ENCODE measurements around the gene DLK1.

Gene DLK1

DNA sequence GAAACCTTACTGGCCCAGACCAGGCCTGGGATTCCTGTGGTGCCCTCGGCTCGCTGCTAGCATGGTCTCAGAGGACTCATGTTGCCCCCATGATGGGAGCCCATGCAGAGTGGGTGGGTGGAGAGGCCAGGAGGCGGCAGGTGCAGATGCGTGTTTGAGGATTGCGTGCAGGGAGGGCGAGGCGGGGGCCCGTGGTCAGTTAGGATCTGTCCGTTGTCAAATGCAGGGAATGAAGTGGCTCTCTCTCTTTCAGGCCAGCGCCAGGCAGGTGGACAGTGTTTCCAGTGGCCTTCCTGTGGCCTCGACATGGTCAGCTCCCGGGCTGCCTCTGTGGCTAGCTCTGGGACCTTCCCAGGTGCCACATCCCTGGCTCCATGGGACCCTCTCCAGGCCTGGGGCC lies 39.3 kb upstream of the DLK1 start:
- H3K4me3 ChIP-seq (ENCODE audit: low read depth, low read length): no peak overlapping the region
- TF ChIP-seq, protein P1, sequence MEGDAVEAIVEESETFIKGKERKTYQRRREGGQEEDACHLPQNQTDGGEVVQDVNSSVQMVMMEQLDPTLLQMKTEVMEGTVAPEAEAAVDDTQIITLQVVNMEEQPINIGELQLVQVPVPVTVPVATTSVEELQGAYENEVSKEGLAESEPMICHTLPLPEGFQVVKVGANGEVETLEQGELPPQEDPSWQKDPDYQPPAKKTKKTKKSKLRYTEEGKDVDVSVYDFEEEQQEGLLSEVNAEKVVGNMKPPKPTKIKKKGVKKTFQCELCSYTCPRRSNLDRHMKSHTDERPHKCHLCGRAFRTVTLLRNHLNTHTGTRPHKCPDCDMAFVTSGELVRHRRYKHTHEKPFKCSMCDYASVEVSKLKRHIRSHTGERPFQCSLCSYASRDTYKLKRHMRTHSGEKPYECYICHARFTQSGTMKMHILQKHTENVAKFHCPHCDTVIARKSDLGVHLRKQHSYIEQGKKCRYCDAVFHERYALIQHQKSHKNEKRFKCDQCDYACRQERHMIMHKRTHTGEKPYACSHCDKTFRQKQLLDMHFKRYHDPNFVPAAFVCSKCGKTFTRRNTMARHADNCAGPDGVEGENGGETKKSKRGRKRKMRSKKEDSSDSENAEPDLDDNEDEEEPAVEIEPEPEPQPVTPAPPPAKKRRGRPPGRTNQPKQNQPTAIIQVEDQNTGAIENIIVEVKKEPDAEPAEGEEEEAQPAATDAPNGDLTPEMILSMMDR (IDR thresholded peaks at IDR 0.05; ENCODE audit: insufficient read depth, low read depth, low read length, missing control alignments): no peak
- no peak for DNase-seq (ENCODE audit: low read depth)

DNA sequence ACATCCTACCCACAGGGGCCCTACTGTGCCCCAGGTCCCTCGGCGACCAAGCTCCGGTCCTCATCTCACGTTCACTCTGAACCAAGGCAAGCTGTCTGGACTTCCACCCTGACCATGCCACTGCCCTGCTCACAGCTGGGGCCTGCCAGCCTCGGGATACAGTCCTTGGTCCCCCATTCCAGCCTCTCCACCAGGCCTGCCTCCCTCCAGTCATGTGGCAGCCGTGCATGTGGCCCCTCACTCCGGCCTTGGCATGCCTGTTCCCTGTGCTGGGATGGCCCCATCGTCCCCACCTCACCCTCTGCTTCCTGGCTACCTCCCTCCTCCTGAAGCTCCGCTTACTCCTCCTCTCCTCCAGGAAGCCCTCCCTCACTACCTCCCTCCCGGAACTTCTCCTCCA lies 38.6 kb upstream of the DLK1 start:
- H3K4me3 ChIP-seq (ENCODE audit: low read depth, low read length): no peak overlapping the region
- no peak for DNase-seq (ENCODE audit: low read depth)
- TF ChIP-seq, protein P1 (IDR thresholded peaks at IDR 0.05; ENCODE audit: insufficient read depth, low read depth, low read length, missing control alignments): no peak

DNA sequence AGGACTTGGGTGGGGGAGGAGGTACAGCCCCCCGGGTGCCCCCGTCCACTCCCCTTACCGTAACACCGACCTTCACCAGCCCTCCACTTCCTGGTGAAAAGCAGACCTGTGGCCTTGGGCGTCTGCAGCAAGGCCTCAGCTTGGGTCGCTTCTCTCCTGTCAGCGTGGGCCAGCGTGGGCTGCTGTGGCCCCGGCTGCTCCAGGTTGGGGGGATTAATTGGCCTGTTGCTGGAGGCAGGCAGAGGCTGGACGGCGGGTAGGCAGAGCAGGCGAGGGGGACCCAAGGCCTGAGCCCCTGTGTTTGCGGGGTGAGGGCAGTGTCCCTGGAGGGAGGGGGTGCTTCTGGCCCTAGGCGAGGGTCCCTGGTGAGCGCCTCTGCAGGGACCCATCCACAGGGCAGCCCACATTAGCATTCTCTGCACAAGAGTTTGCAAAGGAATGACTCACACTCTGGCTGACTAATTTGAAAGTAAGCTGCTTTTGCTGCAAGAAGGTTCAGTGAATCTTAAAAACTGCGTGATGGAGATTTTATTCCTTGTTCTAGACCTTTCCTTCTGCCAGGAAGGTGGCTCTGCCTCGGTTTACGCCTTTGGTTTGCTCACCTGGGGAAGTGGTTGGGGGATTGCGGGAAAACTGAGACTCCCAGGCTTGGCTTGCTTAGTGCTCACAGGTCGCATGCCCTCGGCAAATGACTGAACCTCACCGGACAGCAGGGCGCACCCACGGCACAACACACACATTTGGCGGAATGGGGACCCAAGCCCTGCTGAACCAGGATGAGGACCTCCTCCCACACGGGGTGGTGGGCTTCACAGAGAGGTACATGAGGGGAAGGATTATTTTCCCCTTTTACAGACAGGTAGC lies 37.9 kb upstream of the DLK1 start:
- TF ChIP-seq, protein P1 (IDR thresholded peaks at IDR 0.05; ENCODE audit: insufficient read depth, low read depth, low read length, missing control alignments): no peak
- H3K4me3 ChIP-seq (ENCODE audit: low read depth, low read length): no peak overlapping the region
- no peak for DNase-seq (ENCODE audit: low read depth)

DNA sequence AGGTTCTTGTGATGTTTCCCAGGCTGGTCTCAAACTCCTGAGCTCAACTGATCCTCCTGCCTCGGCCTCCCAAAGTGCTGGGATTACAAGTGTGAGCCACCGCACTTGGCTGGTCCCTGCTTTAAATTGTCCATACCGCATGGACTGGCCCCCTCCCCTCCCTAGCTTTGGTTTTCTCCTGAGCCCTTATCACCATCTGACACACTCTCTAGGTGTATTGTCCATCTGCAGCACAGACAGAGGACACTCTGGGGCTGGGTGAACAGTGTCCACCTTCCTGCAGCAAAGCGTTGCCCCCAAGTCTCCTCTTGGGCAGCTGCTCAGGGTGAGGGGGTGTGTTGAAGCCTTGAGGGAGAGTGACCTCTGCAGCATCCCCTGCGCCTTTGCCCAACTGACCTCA lies 36.0 kb upstream of the DLK1 start:
- H3K4me3 ChIP-seq (ENCODE audit: low read depth, low read length): no peak overlapping the region
- DNase-seq (ENCODE audit: low read depth): no peak
- TF ChIP-seq, protein P1 (IDR thresholded peaks at IDR 0.05; ENCODE audit: insufficient read depth, low read depth, low read length, missing control alignments): no peak

DNA sequence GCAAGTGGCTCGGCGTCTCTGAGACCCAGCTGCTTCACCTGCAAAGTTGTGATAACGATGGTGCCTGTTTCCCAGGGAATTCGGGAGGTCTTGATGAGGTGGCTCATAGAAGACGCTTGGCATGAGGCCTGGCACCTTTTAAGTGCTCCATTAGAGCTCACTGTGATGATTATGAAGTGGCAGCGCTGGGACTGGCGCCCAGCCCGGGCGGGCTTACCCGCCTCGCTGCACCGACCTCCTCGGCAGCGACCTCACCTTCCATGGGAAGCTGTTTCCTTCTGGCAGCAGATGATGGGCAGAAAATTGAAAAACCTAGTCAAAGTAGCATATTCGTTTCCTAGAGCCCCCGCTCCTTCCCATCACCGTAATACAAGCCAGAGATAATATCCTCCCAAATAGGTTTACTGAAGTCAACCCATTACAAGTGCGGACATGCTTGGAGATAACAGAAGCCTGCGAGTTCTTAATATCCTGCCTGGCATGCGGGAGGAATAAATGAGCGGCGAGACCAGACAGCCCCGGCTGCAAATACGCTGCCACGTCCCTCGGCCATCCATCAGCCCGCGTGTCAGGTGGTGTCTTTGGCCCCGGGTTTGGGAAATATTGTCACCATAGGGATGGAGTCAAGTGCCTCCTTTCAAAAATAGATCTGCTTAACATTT lies 35.2 kb upstream of the DLK1 start:
- H3K4me3 ChIP-seq (ENCODE audit: low read depth, low read length): no peak overlapping the region
- no peak for DNase-seq (ENCODE audit: low read depth)
- TF ChIP-seq, protein P1 (IDR thresholded peaks at IDR 0.05; ENCODE audit: insufficient read depth, low read depth, low read length, missing control alignments): no peak

DNA sequence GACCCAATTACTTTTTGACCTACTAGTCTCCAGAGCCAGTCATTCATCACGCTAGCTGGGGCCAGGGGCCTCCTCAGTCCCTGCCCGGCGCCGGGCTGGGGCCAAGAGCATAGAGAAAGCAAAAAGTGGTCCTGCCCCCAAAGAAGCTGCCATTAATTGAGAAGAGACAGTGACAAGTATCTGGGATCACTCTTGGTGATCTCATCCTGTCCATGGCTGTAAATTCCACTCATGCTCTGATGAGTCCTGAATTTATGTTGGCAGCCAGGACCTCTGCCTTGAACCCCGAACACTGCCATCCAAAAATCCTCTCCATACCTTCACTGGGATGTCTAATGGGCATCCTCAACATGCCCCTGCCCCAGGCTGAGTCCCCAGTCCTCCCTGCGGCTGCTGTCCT lies 34.4 kb upstream of the DLK1 start:
- H3K4me3 ChIP-seq (ENCODE audit: low read depth, low read length): no peak overlapping the region
- no peak for DNase-seq (ENCODE audit: low read depth)
- TF ChIP-seq, protein P1 (IDR thresholded peaks at IDR 0.05; ENCODE audit: insufficient read depth, low read depth, low read length, missing control alignments): no peak

Data from GM12865 (cell line).